ENCODE results near the gene OR10D3. TPM values are rescaled to one million over a fixed set of nuclear protein-coding genes. Genes with fewer than 3 reads are reported as not detected.

Gene OR10D3
- total RNA-seq, 1 donor from 2014 or later: not detected

DNA sequence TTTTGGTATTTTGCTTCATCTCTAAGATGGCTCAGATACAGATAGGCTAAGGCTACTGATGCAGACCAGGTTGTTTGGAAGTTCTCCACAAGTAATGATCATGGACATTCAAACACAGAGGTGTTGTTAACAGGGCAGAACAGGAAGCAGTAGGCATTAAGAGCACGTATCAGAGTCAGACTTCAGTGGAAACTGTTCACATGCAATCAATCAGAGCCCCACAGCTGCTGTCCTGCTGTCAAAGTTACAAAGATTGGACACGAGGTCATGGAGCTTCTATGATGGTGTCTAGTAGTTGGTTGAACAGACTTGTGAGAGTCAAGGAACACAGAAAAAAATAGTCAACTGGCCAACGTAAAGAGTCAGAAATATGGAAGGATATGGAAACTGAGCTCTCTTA, 19.8 kb downstream of the OR10D3 start:
- intact Hi-C loops (cut with DNase I): no loop called here
- no peak for TF ChIP-seq CTCF (IDR thresholded peaks at IDR 0.05)
- no peak for DNase-seq
- H3K27me3 ChIP-seq (ENCODE audit: low read depth): no peaks in the 10 kb centered on the region
- no peak overlapping the region for H3K4me3 ChIP-seq
- no peak overlapping the region for H3K27ac ChIP-seq
- no peaks in the 10 kb centered on the region for H3K36me3 ChIP-seq
- no peaks in the 10 kb centered on the region for H3K9me3 ChIP-seq
- no peaks in the 10 kb centered on the region for H3K4me1 ChIP-seq
- no peak for ATAC-seq

DNA sequence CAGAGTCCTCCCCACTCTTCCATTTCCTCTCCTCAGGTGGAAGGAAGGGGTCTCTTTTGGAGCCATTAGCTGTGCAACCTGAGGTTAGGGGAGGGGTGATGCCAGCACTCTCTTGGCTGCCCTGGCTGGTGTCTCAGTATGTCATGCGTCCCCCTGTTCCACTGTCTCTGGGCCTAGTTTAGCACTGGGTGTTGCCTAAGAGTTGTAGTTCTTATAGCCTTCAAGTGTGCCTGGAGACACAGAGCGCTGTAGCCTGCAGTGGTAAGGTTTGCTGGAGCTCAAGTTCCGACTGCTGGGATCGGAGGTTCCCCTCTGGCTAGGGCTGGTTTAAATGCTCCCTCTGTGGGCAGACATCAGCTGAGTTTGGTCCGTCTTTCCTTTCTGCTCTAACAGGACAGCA, 20.9 kb downstream of the OR10D3 start:
- H3K36me3 ChIP-seq: no peaks in the 10 kb centered on the region
- no peak for ATAC-seq
- DNase-seq: no peak
- TF ChIP-seq CTCF (IDR thresholded peaks at IDR 0.05): no peak
- no peak overlapping the region for H3K27ac ChIP-seq
- H3K9me3 ChIP-seq: no peaks in the 10 kb centered on the region
- H3K4me3 ChIP-seq: no peak overlapping the region
- intact Hi-C loops (cut with DNase I): no loop called here
- no peaks in the 10 kb centered on the region for H3K27me3 ChIP-seq (ENCODE audit: low read depth)
- no peaks in the 10 kb centered on the region for H3K4me1 ChIP-seq

- no peak overlapping the region for H3K27ac ChIP-seq
- no peaks in the 10 kb centered on the region for H3K27me3 ChIP-seq (ENCODE audit: low read depth)
- no peak overlapping the region for H3K4me3 ChIP-seq
- no peak for TF ChIP-seq CTCF (IDR thresholded peaks at IDR 0.05)
- ATAC-seq: peak in 1 of 2 donors; percentile 23
- H3K36me3 ChIP-seq: no peaks in the 10 kb centered on the region
- H3K9me3 ChIP-seq: no peaks in the 10 kb centered on the region
- DNase-seq: no peak
- H3K4me1 ChIP-seq: no peaks in the 10 kb centered on the region
- intact Hi-C loops (cut with DNase I): no loop called here
Measured at GRCh38 chr11:124207102-124207792, 24.1 kb downstream of the OR10D3 start.

GRCh38 chr11:124209824-124210357, 26.7 kb downstream of the OR10D3 start:
- Histone ChIP-seq H3K4me3 (no peak overlapping the region), H3K27ac (no peak overlapping the region), H3K27me3 (ENCODE audit: low read depth) (no peaks in the 10 kb centered on the region), H3K9me3 (no peaks in the 10 kb centered on the region), H3K4me1 (no peaks in the 10 kb centered on the region), H3K36me3 (no peaks in the 10 kb centered on the region)
- intact Hi-C loops (cut with DNase I): no loop called here
- ATAC-seq (peak in 1 of 2 donors; percentile 27), DNase-seq (no peak)
- TF ChIP-seq CTCF (IDR thresholded peaks at IDR 0.05): no peak

DNA sequence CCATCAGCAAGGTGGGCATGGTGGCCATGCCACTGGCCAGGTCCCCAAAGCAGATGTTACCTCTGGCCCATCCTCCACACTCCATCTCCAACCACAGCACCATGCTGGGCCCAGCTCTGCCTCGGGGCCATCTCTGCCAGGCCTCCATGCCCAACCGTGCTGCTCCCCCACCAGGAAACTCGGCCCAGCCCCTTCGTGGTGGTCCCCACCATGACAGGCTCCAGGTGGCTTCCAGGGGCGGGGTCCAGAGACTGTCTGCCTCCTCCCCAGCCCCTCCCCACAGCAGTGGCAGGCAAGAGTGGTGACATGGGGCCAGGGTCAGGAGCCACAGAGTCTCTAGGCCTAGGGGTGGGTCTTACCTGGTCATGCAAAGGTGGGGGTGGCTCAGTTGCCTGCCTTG, 27.3 kb downstream of the OR10D3 start:
- Histone ChIP-seq H3K4me3 (no peak overlapping the region), H3K9me3 (no peaks in the 10 kb centered on the region), H3K36me3 (no peaks in the 10 kb centered on the region), H3K27ac (no peak overlapping the region), H3K27me3 (ENCODE audit: low read depth) (no peaks in the 10 kb centered on the region), H3K4me1 (no peaks in the 10 kb centered on the region)
- ATAC-seq (no peak), DNase-seq (no peak)
- intact Hi-C loops (cut with DNase I): no loop called here
- TF ChIP-seq CTCF (IDR thresholded peaks at IDR 0.05): no peak

All from lower lobe of right lung (tissue), 2 donors.